Neural cell (in vitro differentiated cells): ENCODE measurements around the gene SMARCD1.

ENCODE experiments used
- CTCF ChIP-seq: fragments of 450-650 bp; IDR thresholded peaks from 2 replicates; pipeline ENCODE4 v1.5.1; 2014; ENCODE audit warnings: antibody characterized with exemption, mild to moderate bottlenecking, moderate library complexity; ENCODE audit not compliant: poor library complexity, severe bottlenecking
- EP300 ChIP-seq: fragments of 450-650 bp; conservative IDR thresholded peaks from 2 replicates; pipeline ENCODE4 v1.6.1; 2014; ENCODE audit warnings: antibody characterized with exemption, mild to moderate bottlenecking, moderate library complexity; ENCODE audit not compliant: poor library complexity, severe bottlenecking
- EZH2 ChIP-seq: fragments of 200-600, 300-800 bp; shearing (Covaris generic), sonication (generic); IDR thresholded peaks from 2 replicates; pipeline ENCODE4 v1.6.1; 2014; ENCODE audit warnings: antibody characterized with exemption, low read length, borderline replicate concordance, mild to moderate bottlenecking; ENCODE audit not compliant: insufficient read depth, poor library complexity, severe bottlenecking
- MXI1 ChIP-seq: fragments of 450-650 bp; conservative IDR thresholded peaks from 2 replicates; pipeline ENCODE4 v1.6.1; 2014; ENCODE audit warnings: antibody characterized with exemption, mild to moderate bottlenecking; ENCODE audit not compliant: poor library complexity, severe bottlenecking
- POLR2AphosphoS5 ChIP-seq: IDR thresholded peaks from 2 replicates; pipeline ENCODE4 v1.6.1; 2012
- RAD21 ChIP-seq: fragments of 450-650 bp; conservative IDR thresholded peaks from 2 replicates; pipeline ENCODE4 v1.6.1; 2014; ENCODE audit warnings: antibody characterized with exemption, mild to moderate bottlenecking, moderate library complexity
- REST ChIP-seq: IDR thresholded peaks from 2 replicates; pipeline ENCODE4 v1.6.1; 2012; ENCODE audit warnings: borderline replicate concordance
- SMC3 ChIP-seq: fragments of 450-650 bp; conservative IDR thresholded peaks from 2 replicates; pipeline ENCODE4 v1.6.1; 2014; ENCODE audit warnings: antibody characterized with exemption, mild to moderate bottlenecking, moderate library complexity; ENCODE audit not compliant: poor library complexity

- TF ChIP-seq SMC3, result no peak
- TF ChIP-seq CTCF, result no peak
- no peak for TF ChIP-seq EZH2
- no peak for TF ChIP-seq RAD21
- no peak for TF ChIP-seq EP300
- no peak for TF ChIP-seq POLR2AphosphoS5
- TF ChIP-seq REST, result no peak
- no peak for TF ChIP-seq MXI1
Measured at GRCh38 chr12:50077099-50077498, 8.0 kb upstream of the SMARCD1 start.
